HepG2 (cell line): ENCODE results near the gene PHAX. TPM values are rescaled to one million over a fixed set of nuclear protein-coding genes. Genes with fewer than 3 reads are reported as not detected.

Experiments
- ATF7 ChIP-seq, 2 experiments: fragments of 450-650 bp in 1 of 2; sonication (generic) in 1 of 2; formaldehyde crosslinking in 1 of 2; IDR thresholded peaks; 2 replicates each; pipeline versions ENCODE4 v1.4.0 to v1.6.1; 2016 to 2020; ENCODE audit warnings: antibody characterized with exemption in 1 of 2, mild to moderate bottlenecking in 1 of 2, missing genetic modification reagents in 1 of 2
- EHMT2 ChIP-seq: fragments of 200-600 bp; sonication (generic); IDR thresholded peaks from 2 replicates; pipeline ENCODE4 v1.7.0; 2017; ENCODE audit warnings: antibody characterized with exemption, low read depth, low read length, borderline replicate concordance
- ETV6 ChIP-seq: sonication (generic); formaldehyde crosslinking; conservative IDR thresholded peaks from 2 replicates; pipeline ENCODE4 v1.4.0; 2020; ENCODE audit warnings: missing genetic modification reagents
- KAT8 ChIP-seq: IDR thresholded peaks from 2 replicates; pipeline ENCODE4 v1.6.1; 2016; ENCODE audit warnings: missing genetic modification reagents, missing compliant biosample characterization
- MATR3 ChIP-seq: sonication (generic); formaldehyde crosslinking; IDR thresholded peaks from 2 replicates; pipeline ENCODE4 v1.4.0; 2020; ENCODE audit warnings: missing genetic modification reagents
- MIXL1 ChIP-seq: IDR thresholded peaks from 2 replicates; pipeline ENCODE4 v1.6.1; 2016
- MXD4 ChIP-seq: IDR thresholded peaks from 2 replicates; pipeline ENCODE4 v1.6.1; 2016; ENCODE audit warnings: mild to moderate bottlenecking, missing biosample characterization, missing genetic modification reagents
- NCOA2 ChIP-seq: sonication (generic); formaldehyde crosslinking; IDR thresholded peaks from 2 replicates; pipeline ENCODE4 v1.8.0; 2022; ENCODE audit warnings: inconsistent platforms
- NFYC ChIP-seq: IDR thresholded peaks from 2 replicates; pipeline ENCODE4 v1.6.1; 2016; ENCODE audit warnings: missing genetic modification reagents, missing compliant biosample characterization
- SNAPC2 ChIP-seq: sonication (generic); formaldehyde crosslinking; IDR thresholded peaks from 2 replicates; pipeline ENCODE4 v1.8.1; 2022; ENCODE audit warnings: mild to moderate bottlenecking, missing genetic modification reagents
- SP1 ChIP-seq, 2 experiments: fragments of 450-650 bp in 1 of 2; sonication (generic) in 1 of 2; formaldehyde crosslinking in 1 of 2; IDR thresholded peaks; 2 replicates each; pipeline versions ENCODE4 v1.4.0 to v1.6.1; 2016 to 2020; ENCODE audit warnings: missing genetic modification reagents in 1 of 2
- SRSF1 ChIP-seq: fragments of 200-400 bp; formaldehyde crosslinking; optimal IDR thresholded peaks from 2 replicates; pipeline ENCODE3; 2017; ENCODE audit warnings: mild to moderate bottlenecking, low read depth, low read length, moderate library complexity
- STAT5B ChIP-seq: sonication (generic); formaldehyde crosslinking; IDR thresholded peaks from 2 replicates; pipeline ENCODE4 v1.4.0; 2020; ENCODE audit warnings: missing genetic modification reagents
- XRCC5 ChIP-seq: fragments of 200-400 bp; formaldehyde crosslinking; optimal IDR thresholded peaks from 2 replicates; pipeline ENCODE3; 2017; ENCODE audit warnings: mild to moderate bottlenecking, low read length
- ZNF317 ChIP-seq: sonication (generic); formaldehyde crosslinking; IDR thresholded peaks from 2 replicates; pipeline ENCODE4 v1.5.0; 2020; ENCODE audit warnings: mild to moderate bottlenecking, missing genetic modification reagents
- ZNF546 ChIP-seq: sonication (generic); formaldehyde crosslinking; conservative IDR thresholded peaks from 2 replicates; pipeline ENCODE4 v1.8.1; 2023; ENCODE audit warnings: mild to moderate bottlenecking, missing genetic modification reagents
- ZNF567 ChIP-seq: sonication (generic); formaldehyde crosslinking; IDR thresholded peaks from 2 replicates; pipeline ENCODE4 v1.8.1; 2023; ENCODE audit warnings: mild to moderate bottlenecking, missing genetic modification reagents, borderline replicate concordance
- ZNF569 ChIP-seq: sonication (generic); formaldehyde crosslinking; IDR thresholded peaks from 2 replicates; pipeline ENCODE4 v1.5.0; 2020; ENCODE audit warnings: mild to moderate bottlenecking, missing genetic modification reagents, moderate library complexity, borderline replicate concordance
- ZNF619 ChIP-seq: sonication (generic); formaldehyde crosslinking; IDR thresholded peaks from 2 replicates; pipeline ENCODE4 v1.4.0; 2020; ENCODE audit warnings: mild to moderate bottlenecking, missing genetic modification reagents
- ZNF7 ChIP-seq: IDR thresholded peaks from 2 replicates; pipeline ENCODE4 v1.6.1; 2016; ENCODE audit warnings: missing biosample characterization, missing genetic modification reagents
- polyA plus RNA-seq, 8 experiments: library from polyadenylated mRNA; depleted of rRNA in 3 of 8; stranded (reverse) in 7 of 8; unstranded in 1 of 8; fragments of >200 nt; fragmentation: Illumina TruSeq in 4 of 8; extraction: Trizol in 4 of 8; gene quantifications; 2 replicates each; pipeline versions ENCODE4 v1.2.1 to v1.2.3, GENCODE V29; 2011 to 2016; ENCODE audit warnings: low read depth in 4 of 8, missing spikeins in 1 of 8, mixed read lengths in 1 of 8; ENCODE audit not compliant: insufficient read depth in 1 of 8
- total RNA-seq, 5 experiments: library from RNA; depleted of rRNA; stranded (reverse); fragments of >200 nt; fragmentation: Illumina TruSeq; extraction: Trizol; gene quantifications; 2 replicates each; pipeline ENCODE4 v1.2.3, GENCODE V29; 2016; ENCODE audit warnings: low read depth in 1 of 5
- TF ChIP-seq, protein P1 (sequence below): sonication (generic); formaldehyde crosslinking; IDR thresholded peaks from 2 replicates; pipeline ENCODE4 v1.4.0; 2020; ENCODE audit warnings: mild to moderate bottlenecking, low read depth, missing genetic modification reagents
- TF ChIP-seq, protein P2 (sequence below), 2 experiments: sonication (generic) in 1 of 2; formaldehyde crosslinking in 1 of 2; IDR thresholded peaks; 2 replicates each; pipeline versions ENCODE4 v1.4.0 to v1.6.1; 2018 to 2020; ENCODE audit warnings: missing genetic modification reagents in 2 of 2, borderline replicate concordance in 1 of 2, low read depth in 1 of 2, mild to moderate bottlenecking in 1 of 2, missing biosample characterization in 1 of 2
- TF ChIP-seq, protein P3 (sequence below): sonication (generic); formaldehyde crosslinking; IDR thresholded peaks from 2 replicates; pipeline ENCODE4 v1.5.0; 2020; ENCODE audit warnings: mild to moderate bottlenecking, missing genetic modification reagents, borderline replicate concordance
- TF ChIP-seq, protein P4 (sequence below): sonication (generic); formaldehyde crosslinking; IDR thresholded peaks from 2 replicates; pipeline ENCODE4 v1.8.1; 2023; ENCODE audit warnings: missing genetic modification reagents, mild to moderate bottlenecking, borderline replicate concordance

Gene PHAX
- total and polyA plus RNA-seq, 2 of the 13 experiments (the other 11 are each of a cell fraction or from before 2014, with no cell fraction given) = 20.0 to 59.7 TPM

DNA sequence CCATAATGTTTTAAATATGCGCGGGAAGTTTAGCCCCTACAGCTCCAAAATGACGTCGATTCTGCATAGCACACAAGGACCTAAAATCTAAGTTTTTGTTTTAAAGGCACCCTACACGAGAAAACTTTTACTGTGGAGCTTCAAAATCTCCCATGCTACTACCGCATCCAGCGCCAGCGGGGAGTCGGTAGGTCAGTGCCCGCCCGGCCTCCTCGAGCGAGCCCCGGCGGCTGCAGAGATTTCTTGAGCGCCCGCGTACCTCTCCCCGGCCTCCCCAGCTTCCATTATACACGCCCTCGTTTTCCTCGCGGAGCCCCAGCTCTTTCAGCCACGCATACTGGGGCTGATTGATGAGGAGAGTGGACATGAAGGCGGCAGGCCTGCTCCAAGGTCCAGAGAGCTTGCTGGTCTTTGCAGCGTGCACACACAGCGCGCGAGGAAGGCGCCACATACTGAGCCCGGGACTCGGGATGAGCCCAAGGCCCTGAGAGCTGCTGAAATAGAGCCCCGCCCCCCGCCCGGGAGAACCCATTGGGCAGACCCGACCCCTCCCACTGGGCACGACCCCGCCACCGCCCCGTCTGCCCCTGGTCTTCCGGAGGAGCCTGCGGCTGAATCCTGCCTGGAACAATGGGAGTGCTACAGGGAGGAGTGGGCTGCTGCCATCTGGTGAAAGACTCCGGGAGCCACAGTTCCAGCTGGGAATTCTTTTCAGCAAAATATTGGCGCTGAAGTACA lies 5.8 kb upstream of the PHAX start, which contains the start of gene ALDH7A1 (continued):
- TF ChIP-seq MXD4 (CRISPR knock-in tag) (peak; percentile 63; the same call in 1 of the 2 replicates), ZNF317 (peak; percentile 78), ETV6 (CRISPR knock-in tag) (peak; percentile 72), EHMT2 (no peak; the same call in 1 of the 2 replicates), SNAPC2 (CRISPR knock-in tag) (no peak), MATR3 (CRISPR knock-in tag) (no peak), STAT5B (CRISPR knock-in tag) (0 out of 2 replicates have a peak, but pooled peaks have one; percentile 33), ZNF567 (no peak), ZNF619 (CRISPR knock-in tag) (no peak), ZNF546 (CRISPR knock-in tag) (peak; percentile 70; the same call in 1 of the 2 replicates), ZNF7 (CRISPR knock-in tag) (no peak), KAT8 (peak; percentile 89), SP1 (IDR thresholded peaks at IDR 0.05) (no peak), SP1 (CRISPR knock-in tag; IDR thresholded peaks at IDR 0.05) (peak; percentile 70; the same call in 1 of the 2 replicates), XRCC5 (no peak), NCOA2 (CRISPR knock-in tag) (no peak; the same call in none of the 2 replicates), SRSF1 (no peak), NFYC (peak; percentile 72; the same call in 1 of the 2 replicates), ZNF569 (CRISPR knock-in tag) (peak; percentile 81; the same call in 1 of the 2 replicates), ATF7 (IDR thresholded peaks at IDR 0.05) (no peak), ATF7 (CRISPR knock-in tag; IDR thresholded peaks at IDR 0.05) (no peak), MIXL1 (no peak; the same call in 1 of the 2 replicates)
- TF ChIP-seq, protein P1, sequence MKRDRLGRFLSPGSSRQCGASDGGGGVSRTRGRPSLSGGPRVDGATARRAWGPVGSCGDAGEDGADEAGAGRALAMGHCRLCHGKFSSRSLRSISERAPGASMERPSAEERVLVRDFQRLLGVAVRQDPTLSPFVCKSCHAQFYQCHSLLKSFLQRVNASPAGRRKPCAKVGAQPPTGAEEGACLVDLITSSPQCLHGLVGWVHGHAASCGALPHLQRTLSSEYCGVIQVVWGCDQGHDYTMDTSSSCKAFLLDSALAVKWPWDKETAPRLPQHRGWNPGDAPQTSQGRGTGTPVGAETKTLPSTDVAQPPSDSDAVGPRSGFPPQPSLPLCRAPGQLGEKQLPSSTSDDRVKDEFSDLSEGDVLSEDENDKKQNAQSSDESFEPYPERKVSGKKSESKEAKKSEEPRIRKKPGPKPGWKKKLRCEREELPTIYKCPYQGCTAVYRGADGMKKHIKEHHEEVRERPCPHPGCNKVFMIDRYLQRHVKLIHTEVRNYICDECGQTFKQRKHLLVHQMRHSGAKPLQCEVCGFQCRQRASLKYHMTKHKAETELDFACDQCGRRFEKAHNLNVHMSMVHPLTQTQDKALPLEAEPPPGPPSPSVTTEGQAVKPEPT = 0 out of 2 replicates have a peak, but pooled peaks have one; percentile 65
- TF ChIP-seq, protein P2, sequence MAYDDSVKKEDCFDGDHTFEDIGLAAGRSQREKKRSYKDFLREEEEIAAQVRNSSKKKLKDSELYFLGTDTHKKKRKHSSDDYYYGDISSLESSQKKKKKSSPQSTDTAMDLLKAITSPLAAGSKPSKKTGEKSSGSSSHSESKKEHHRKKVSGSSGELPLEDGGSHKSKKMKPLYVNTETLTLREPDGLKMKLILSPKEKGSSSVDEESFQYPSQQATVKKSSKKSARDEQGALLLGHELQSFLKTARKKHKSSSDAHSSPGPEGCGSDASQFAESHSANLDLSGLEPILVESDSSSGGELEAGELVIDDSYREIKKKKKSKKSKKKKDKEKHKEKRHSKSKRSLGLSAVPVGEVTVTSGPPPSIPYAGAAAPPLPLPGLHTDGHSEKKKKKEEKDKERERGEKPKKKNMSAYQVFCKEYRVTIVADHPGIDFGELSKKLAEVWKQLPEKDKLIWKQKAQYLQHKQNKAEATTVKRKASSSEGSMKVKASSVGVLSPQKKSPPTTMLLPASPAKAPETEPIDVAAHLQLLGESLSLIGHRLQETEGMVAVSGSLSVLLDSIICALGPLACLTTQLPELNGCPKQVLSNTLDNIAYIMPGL (CRISPR knock-in tag; IDR thresholded peaks at IDR 0.05; ENCODE audit: borderline replicate concordance in 1 of 2, low read depth in 1 of 2) = peak; percentile 64 to 85; a peak in 3 of 4 replicates
- TF ChIP-seq, protein P3, sequence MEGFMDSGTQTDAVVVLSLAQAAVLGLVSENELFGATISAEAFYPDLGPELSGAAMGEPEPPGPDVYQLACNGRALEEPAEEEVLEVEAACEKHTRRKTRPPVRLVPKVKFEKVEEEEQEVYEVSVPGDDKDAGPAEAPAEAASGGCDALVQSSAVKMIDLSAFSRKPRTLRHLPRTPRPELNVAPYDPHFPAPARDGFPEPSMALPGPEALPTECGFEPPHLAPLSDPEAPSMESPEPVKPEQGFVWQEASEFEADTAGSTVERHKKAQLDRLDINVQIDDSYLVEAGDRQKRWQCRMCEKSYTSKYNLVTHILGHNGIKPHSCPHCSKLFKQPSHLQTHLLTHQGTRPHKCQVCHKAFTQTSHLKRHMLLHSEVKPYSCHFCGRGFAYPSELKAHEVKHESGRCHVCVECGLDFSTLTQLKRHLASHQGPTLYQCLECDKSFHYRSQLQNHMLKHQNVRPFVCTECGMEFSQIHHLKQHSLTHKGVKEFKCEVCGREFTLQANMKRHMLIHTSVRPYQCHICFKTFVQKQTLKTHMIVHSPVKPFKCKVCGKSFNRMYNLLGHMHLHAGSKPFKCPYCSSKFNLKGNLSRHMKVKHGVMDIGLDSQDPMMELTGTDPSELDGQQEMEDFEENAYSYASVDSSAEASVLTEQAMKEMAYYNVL (CRISPR knock-in tag) = peak; percentile 55; the same call in 1 of the 2 replicates
- TF ChIP-seq, protein P4, sequence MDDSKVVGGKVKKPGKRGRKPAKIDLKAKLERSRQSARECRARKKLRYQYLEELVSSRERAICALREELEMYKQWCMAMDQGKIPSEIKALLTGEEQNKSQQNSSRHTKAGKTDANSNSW = no peak
